Measurements from ENCODE around the gene COL27A1. TPM values are rescaled to one million over a fixed set of nuclear protein-coding genes. Genes with fewer than 3 reads are reported as not detected.

COL27A1 gene
- total and polyA plus RNA-seq, 2 experiments from 2014 or later, result 10.5 to 18.0 TPM

- DNase-seq (ENCODE audit: low spot score) (no peak), ATAC-seq (no peak)
- Histone ChIP-seq H3K4me1 (ENCODE audit: insufficient read depth) (peaks cover 29% of the 10 kb centered on the region), H3K36me3 (ENCODE audit: insufficient read depth) (no peaks in the 10 kb centered on the region), H3F3A (replicated peaks; ENCODE audit: low read depth) (no peaks in the 10 kb centered on the region), H3K4me3 (no peak overlapping the region), H3K4me2 (no peak overlapping the region), H3K27ac (ENCODE audit: low read depth) (no peak overlapping the region), H3K79me2 (replicated peaks; ENCODE audit: insufficient read depth) (peaks cover 30% of the 10 kb centered on the region), H4K20me1 (replicated peaks; ENCODE audit: insufficient read depth) (peaks cover 23% of the 10 kb centered on the region), H3K27me3 (ENCODE audit: insufficient read depth) (peaks cover 17% of the 10 kb centered on the region), H3K9me2 (ENCODE audit: insufficient read depth) (no peaks in the 10 kb centered on the region), H2AFZ (no peak overlapping the region)
- Mint-ChIP-seq H3K4me1 (peaks cover 26% of the 10 kb centered on the region), H3K27ac (peak overlapping the region; percentile 81), H3K36me3 (ENCODE audit: low read depth) (peaks cover 3% of the 10 kb centered on the region; the same call in 1 of the 3 replicates), H3K4me3 (no peak overlapping the region), H3K9me3 (no peaks in the 10 kb centered on the region; the same call in 1 of the 3 replicates), H3K27me3 (ENCODE audit: insufficient read depth, low read depth, poor library complexity) (peaks cover 32% of the 10 kb centered on the region)
- TF ChIP-seq JUNB (IDR thresholded peaks at IDR 0.05; ENCODE audit: unreplicated experiment), result no peak
- TF ChIP-seq CTCF (conservative IDR thresholded peaks at IDR 0.05; ENCODE audit: low read depth in 2 of 2), result no peak
- no peak for TF ChIP-seq ZNF331 (CRISPR knock-in tag; IDR thresholded peaks at IDR 0.05; ENCODE audit: low read depth)
- TF ChIP-seq EZH2 (IDR thresholded peaks at IDR 0.05; ENCODE audit: low read depth, unreplicated experiment), result no peak
- TF ChIP-seq ZNF462 (CRISPR knock-in tag; IDR thresholded peaks at IDR 0.05), result no peak
- no peak for TF ChIP-seq STAT1 (IDR thresholded peaks at IDR 0.05; ENCODE audit: unreplicated experiment)
- no peak for TF ChIP-seq CREB1 (CRISPR knock-in tag; IDR thresholded peaks at IDR 0.05; ENCODE audit: low read depth)
- TF ChIP-seq POLR2AphosphoS5 (IDR thresholded peaks at IDR 0.05; ENCODE audit: low read depth), result no peak
- no peak for TF ChIP-seq REST (IDR thresholded peaks at IDR 0.05; ENCODE audit: unreplicated experiment)
- TF ChIP-seq NANOG (IDR thresholded peaks at IDR 0.05; ENCODE audit: borderline replicate concordance), result no peak
- no peak for TF ChIP-seq ETS1 (IDR thresholded peaks at IDR 0.05)
- no peak for TF ChIP-seq EZH2phosphoT487 (IDR thresholded peaks at IDR 0.05; ENCODE audit: unreplicated experiment)
- TF ChIP-seq ZNF114 (CRISPR knock-in tag; IDR thresholded peaks at IDR 0.05), result no peak
Observed at GRCh38 chr9:114159691-114160090, 4.4 kb downstream of the COL27A1 start.

Measured in GM23338 (cell line).